Neural progenitor cell (in vitro differentiated cells): ENCODE measurements around the gene CELSR1.

Source experiments
- EZH2 ChIP-seq: fragments of 200-600 bp; sonication (generic); IDR thresholded peaks from 2 replicates; pipeline ENCODE4 v1.6.1; 2017; ENCODE audit warnings: antibody characterized with exemption, mild to moderate bottlenecking, moderate library complexity
- EZH2phosphoT487 ChIP-seq: fragments of 200-600 bp; sonication (generic); IDR thresholded peaks from 2 replicates; pipeline ENCODE4 v1.6.1; 2017; ENCODE audit warnings: antibody characterized with exemption
- TF ChIP-seq, protein P1 (sequence below): fragments of 200-600 bp; sonication (generic); IDR thresholded peaks from 2 replicates; pipeline ENCODE4 v1.5.1; 2017; ENCODE audit warnings: antibody characterized with exemption, mild to moderate bottlenecking

DNA sequence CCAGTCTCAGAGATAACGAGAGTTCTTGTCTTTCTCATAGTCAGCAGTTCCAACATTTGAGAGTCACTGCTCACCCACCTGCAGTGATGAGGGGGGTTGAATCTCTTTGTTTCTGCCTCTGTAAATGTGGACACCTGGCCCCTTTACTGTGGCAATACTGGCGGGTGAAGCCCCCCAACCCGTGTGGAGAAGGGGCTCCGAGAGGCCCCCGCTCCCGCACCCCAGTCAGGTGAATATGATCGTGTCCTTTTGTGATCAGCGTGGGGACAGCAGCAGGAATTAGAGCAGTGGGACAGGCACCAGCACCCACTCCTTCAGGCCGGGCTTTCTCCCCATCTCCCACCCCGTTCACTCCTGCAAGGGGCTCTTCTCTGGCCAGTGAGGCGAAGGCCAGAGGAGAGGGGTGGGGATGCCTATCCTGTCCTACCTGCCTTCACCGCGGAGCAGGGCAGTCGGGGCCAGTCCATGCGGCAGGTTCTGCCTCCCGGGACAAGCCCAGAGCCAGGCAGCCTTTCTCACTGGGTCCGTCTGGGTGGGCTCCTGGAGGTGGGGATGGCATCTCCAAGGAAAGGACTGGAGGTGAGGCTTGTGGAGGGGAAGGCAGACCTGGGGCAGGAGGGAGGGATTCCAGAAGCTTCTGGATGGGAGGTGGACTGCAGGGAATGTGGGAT, 12.7 kb upstream of the CELSR1 start:
- TF ChIP-seq, protein P1, sequence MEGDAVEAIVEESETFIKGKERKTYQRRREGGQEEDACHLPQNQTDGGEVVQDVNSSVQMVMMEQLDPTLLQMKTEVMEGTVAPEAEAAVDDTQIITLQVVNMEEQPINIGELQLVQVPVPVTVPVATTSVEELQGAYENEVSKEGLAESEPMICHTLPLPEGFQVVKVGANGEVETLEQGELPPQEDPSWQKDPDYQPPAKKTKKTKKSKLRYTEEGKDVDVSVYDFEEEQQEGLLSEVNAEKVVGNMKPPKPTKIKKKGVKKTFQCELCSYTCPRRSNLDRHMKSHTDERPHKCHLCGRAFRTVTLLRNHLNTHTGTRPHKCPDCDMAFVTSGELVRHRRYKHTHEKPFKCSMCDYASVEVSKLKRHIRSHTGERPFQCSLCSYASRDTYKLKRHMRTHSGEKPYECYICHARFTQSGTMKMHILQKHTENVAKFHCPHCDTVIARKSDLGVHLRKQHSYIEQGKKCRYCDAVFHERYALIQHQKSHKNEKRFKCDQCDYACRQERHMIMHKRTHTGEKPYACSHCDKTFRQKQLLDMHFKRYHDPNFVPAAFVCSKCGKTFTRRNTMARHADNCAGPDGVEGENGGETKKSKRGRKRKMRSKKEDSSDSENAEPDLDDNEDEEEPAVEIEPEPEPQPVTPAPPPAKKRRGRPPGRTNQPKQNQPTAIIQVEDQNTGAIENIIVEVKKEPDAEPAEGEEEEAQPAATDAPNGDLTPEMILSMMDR, result no peak
- TF ChIP-seq EZH2 (no peak), EZH2phosphoT487 (no peak)
